ENCODE results near the gene ALDH1A1. TPM values are rescaled to one million over a fixed set of nuclear protein-coding genes. Genes with fewer than 3 reads are reported as not detected.

Gene ALDH1A1
- total RNA-seq, 2 experiments from 2014 or later, result not detected

GRCh38 chr9:72960446-72960845, 7.6 kb upstream of the ALDH1A1 start:
- CTCF ChIA-PET, result no interaction called here
- H3K9me3 Mint-ChIP-seq (ENCODE audit: low read depth), result no peaks in the 10 kb centered on the region
- ATAC-seq (no peak), DNase-seq (no peak)
- no peak overlapping the region for H3K27ac Mint-ChIP-seq
- peaks cover 2% of the 10 kb centered on the region for H3K27me3 Mint-ChIP-seq
- no peaks in the 10 kb centered on the region for H3K4me1 Mint-ChIP-seq
- H3K4me3 Mint-ChIP-seq, result no peak overlapping the region
- H3K36me3 Mint-ChIP-seq, result no peaks in the 10 kb centered on the region

- Mint-ChIP-seq H3K9me3 (ENCODE audit: low read depth) (no peaks in the 10 kb centered on the region), H3K27me3 (peaks cover 6% of the 10 kb centered on the region), H3K36me3 (no peaks in the 10 kb centered on the region), H3K27ac (no peak overlapping the region), H3K4me3 (no peak overlapping the region), H3K4me1 (no peaks in the 10 kb centered on the region)
- DNase-seq (no peak), ATAC-seq (no peak)
- CTCF ChIA-PET, result no interaction called here
These were observed 5.8 kb upstream of the ALDH1A1 start for GRCh38 chr9:72958485-72959281.

- DNase-seq (no peak), ATAC-seq (no peak)
- Mint-ChIP-seq H3K4me3 (no peak overlapping the region), H3K9me3 (ENCODE audit: low read depth) (no peaks in the 10 kb centered on the region), H3K4me1 (no peaks in the 10 kb centered on the region), H3K27me3 (peaks cover 28% of the 10 kb centered on the region), H3K36me3 (no peaks in the 10 kb centered on the region), H3K27ac (no peak overlapping the region)
- CTCF ChIA-PET, result no interaction called here
These were observed 2.7 kb upstream of the ALDH1A1 start for GRCh38 chr9:72955571-72955970.

- no peak for ATAC-seq
- H3K27ac Mint-ChIP-seq, result no peak overlapping the region
- CTCF ChIA-PET, result no interaction called here
These were observed 2.2 kb upstream of the ALDH1A1 start for GRCh38 chr9:72955126-72955455.

GRCh38 chr9:72954431-72955125, 1.7 kb upstream of the ALDH1A1 start:
- no peak overlapping the region for H3K4me3 Mint-ChIP-seq
- H3K27ac Mint-ChIP-seq, result no peak overlapping the region
- ATAC-seq (no peak), DNase-seq (no peak)
- no peaks in the 10 kb centered on the region for H3K4me1 Mint-ChIP-seq
- CTCF ChIA-PET, result no interaction called here
- no peaks in the 10 kb centered on the region for H3K36me3 Mint-ChIP-seq
- H3K9me3 Mint-ChIP-seq (ENCODE audit: low read depth), result no peaks in the 10 kb centered on the region
- H3K27me3 Mint-ChIP-seq, result peaks cover 30% of the 10 kb centered on the region

More at GRCh38 chr9:72955126-72955455, 2.2 kb upstream of the ALDH1A1 start:
- no peaks in the 10 kb centered on the region for H3K4me1 Mint-ChIP-seq
- no peaks in the 10 kb centered on the region for H3K36me3 Mint-ChIP-seq
- H3K9me3 Mint-ChIP-seq (ENCODE audit: low read depth), result no peaks in the 10 kb centered on the region
- peaks cover 29% of the 10 kb centered on the region for H3K27me3 Mint-ChIP-seq
- no peak for DNase-seq
- H3K4me3 Mint-ChIP-seq, result no peak overlapping the region

GRCh38 chr9:72952381-72952690, 517 bp downstream of the ALDH1A1 start:
- H3K36me3 Mint-ChIP-seq, result no peaks in the 10 kb centered on the region
- CTCF ChIA-PET, result no interaction called here
- no peak overlapping the region for H3K27ac Mint-ChIP-seq
- ATAC-seq (no peak), DNase-seq (no peak)
- peaks cover 42% of the 10 kb centered on the region for H3K27me3 Mint-ChIP-seq
- no peaks in the 10 kb centered on the region for H3K4me1 Mint-ChIP-seq
- no peaks in the 10 kb centered on the region for H3K9me3 Mint-ChIP-seq (ENCODE audit: low read depth)
- H3K4me3 Mint-ChIP-seq, result no peak overlapping the region

GRCh38 chr9:72951520-72952380, 1.1 kb downstream of the ALDH1A1 start:
- H3K27ac Mint-ChIP-seq, result no peak overlapping the region
- no peaks in the 10 kb centered on the region for H3K36me3 Mint-ChIP-seq
- no peak overlapping the region for H3K4me3 Mint-ChIP-seq
- H3K27me3 Mint-ChIP-seq, result peaks cover 46% of the 10 kb centered on the region
- CTCF ChIA-PET, result no interaction called here
- no peaks in the 10 kb centered on the region for H3K9me3 Mint-ChIP-seq (ENCODE audit: low read depth)
- H3K4me1 Mint-ChIP-seq, result no peaks in the 10 kb centered on the region
- DNase-seq, result no peak
- ATAC-seq, result no peak

- H3K27ac Mint-ChIP-seq, result no peak overlapping the region
- no peaks in the 10 kb centered on the region for H3K9me3 Mint-ChIP-seq (ENCODE audit: low read depth)
- H3K4me1 Mint-ChIP-seq, result no peaks in the 10 kb centered on the region
- H3K4me3 Mint-ChIP-seq, result no peak overlapping the region
- CTCF ChIA-PET, result no interaction called here
- ATAC-seq (no peak), DNase-seq (no peak)
- no peaks in the 10 kb centered on the region for H3K36me3 Mint-ChIP-seq
- peaks cover 47% of the 10 kb centered on the region for H3K27me3 Mint-ChIP-seq
These were observed 1.9 kb downstream of the ALDH1A1 start for GRCh38 chr9:72950875-72951442.

GRCh38 chr9:72949918-72950325, 2.9 kb downstream of the ALDH1A1 start:
- Mint-ChIP-seq H3K4me3 (no peak overlapping the region), H3K9me3 (ENCODE audit: low read depth) (no peaks in the 10 kb centered on the region), H3K4me1 (no peaks in the 10 kb centered on the region), H3K27me3 (peaks cover 51% of the 10 kb centered on the region), H3K36me3 (no peaks in the 10 kb centered on the region), H3K27ac (no peak overlapping the region)
- CTCF ChIA-PET, result no interaction called here
- ATAC-seq, result no peak
- no peak for DNase-seq

GRCh38 chr9:72949244-72949582, 3.6 kb downstream of the ALDH1A1 start:
- DNase-seq, result no peak
- Mint-ChIP-seq H3K36me3 (no peaks in the 10 kb centered on the region), H3K27me3 (peaks cover 47% of the 10 kb centered on the region), H3K9me3 (ENCODE audit: low read depth) (no peaks in the 10 kb centered on the region), H3K4me1 (no peaks in the 10 kb centered on the region), H3K4me3 (no peak overlapping the region), H3K27ac (no peak overlapping the region)
- no peak for ATAC-seq
- CTCF ChIA-PET, result no interaction called here

- CTCF ChIA-PET, result no interaction called here
- no peaks in the 10 kb centered on the region for H3K4me1 Mint-ChIP-seq
These were observed 4.1 kb downstream of the ALDH1A1 start for GRCh38 chr9:72948575-72949243.

GRCh38 chr9:72947984-72948465, 4.8 kb downstream of the ALDH1A1 start:
- Mint-ChIP-seq H3K9me3 (ENCODE audit: low read depth) (no peaks in the 10 kb centered on the region), H3K4me3 (no peak overlapping the region), H3K27me3 (peaks cover 52% of the 10 kb centered on the region), H3K4me1 (no peaks in the 10 kb centered on the region), H3K36me3 (no peaks in the 10 kb centered on the region), H3K27ac (no peak overlapping the region)
- no peak for ATAC-seq
- no peak for DNase-seq
- CTCF ChIA-PET, result no interaction called here

More at GRCh38 chr9:72948575-72949243, 4.1 kb downstream of the ALDH1A1 start:
- Mint-ChIP-seq H3K27me3 (peaks cover 50% of the 10 kb centered on the region), H3K27ac (no peak overlapping the region), H3K4me3 (no peak overlapping the region), H3K9me3 (ENCODE audit: low read depth) (no peaks in the 10 kb centered on the region), H3K36me3 (no peaks in the 10 kb centered on the region)
- no peak for ATAC-seq
- DNase-seq, result no peak

GRCh38 chr9:72946821-72947220, 6.0 kb downstream of the ALDH1A1 start:
- H3K9me3 Mint-ChIP-seq (ENCODE audit: low read depth), result no peaks in the 10 kb centered on the region
- peaks cover 49% of the 10 kb centered on the region for H3K27me3 Mint-ChIP-seq
- no peak for ATAC-seq
- no peak overlapping the region for H3K4me3 Mint-ChIP-seq
- H3K36me3 Mint-ChIP-seq, result no peaks in the 10 kb centered on the region
- H3K27ac Mint-ChIP-seq, result no peak overlapping the region
- CTCF ChIA-PET, result no interaction called here
- H3K4me1 Mint-ChIP-seq, result no peaks in the 10 kb centered on the region
- no peak for DNase-seq

All from activated CD8-positive, alpha-beta memory T cell treated with anti-CD3 and anti-CD28 coated beads, Interleukin-2, amount 10 ng/mL, durations not matched to agents 7 days and 5 days (primary cell).